IPS-NIHi7 (cell line): ENCODE data around the gene RPP14.
"Not testable (repeated sequence)": the region's sequence is repeated elsewhere in the genome, so short reads cannot be mapped to it uniquely, and the experiment has no call there.

Source experiments
- DNase-seq: peaks from one replicate; pipeline ENCODE4 v3.0.0; 2012; ENCODE audit warnings: mixed read lengths; ENCODE audit errors: extremely low spot score

RPP14 gene

DNA sequence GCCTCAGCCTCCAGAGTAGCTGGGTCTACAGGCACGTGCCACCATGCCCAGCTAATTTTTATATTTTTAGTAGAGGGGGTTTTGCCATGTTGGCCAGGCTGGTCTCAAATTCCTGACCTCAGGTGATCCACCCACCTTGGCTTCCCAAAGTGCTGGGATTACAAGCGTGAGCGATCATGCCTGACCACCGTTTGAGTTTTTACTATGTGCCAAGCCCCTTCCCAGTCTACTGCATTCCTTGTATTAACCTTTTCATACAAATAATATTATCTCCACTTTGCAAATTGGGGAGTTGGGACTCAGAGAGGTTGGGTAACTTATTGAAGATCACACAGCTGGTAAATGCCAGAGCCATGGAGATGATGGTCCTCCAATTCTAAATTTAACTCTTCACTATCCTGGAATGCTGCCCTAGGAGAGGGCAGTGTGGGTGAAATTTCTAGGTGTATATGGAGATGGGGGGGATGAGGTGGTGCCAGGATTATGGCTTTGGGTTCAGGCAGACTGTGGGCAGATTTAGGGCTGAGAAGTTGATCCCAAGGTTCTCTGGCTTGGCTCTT is 25.6 kb downstream of the RPP14 start:
- DNase-seq, result no peak

DNA sequence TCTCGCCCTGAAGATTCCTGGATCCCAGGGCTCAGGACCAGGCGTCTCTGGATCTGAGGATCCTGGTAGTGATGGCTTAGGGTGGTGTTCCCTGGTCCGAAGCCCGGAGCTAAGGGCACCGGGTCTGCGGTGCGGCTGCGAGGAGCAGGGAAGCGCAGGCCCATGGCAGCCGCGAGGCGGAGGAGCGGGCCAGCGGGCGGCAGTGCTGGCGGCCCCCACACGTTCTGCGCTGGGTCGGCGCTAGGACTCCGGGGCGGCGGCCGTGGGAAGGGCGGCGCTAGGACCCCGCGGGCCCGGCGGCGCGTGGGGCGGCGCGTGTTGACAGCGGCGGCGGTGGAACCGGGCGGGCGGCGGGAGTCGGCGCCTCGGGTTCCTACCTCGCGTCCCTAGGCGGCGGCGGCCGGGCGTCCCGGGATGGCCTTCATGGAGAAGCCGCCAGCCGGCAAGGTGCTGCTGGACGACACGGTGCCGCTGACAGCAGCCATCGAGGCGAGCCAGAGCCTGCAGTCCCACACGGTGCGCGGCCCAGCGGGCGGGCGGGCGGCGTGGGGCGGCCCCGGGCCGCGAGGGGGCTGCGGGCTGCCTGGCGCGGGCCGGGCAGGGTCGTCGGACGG is 26.6 kb downstream of the RPP14 start, which contains the start of gene PXK:
Gene PXK, plus strand, starts transcription at position 318 of the 614 bp plus-strand sequence. Its CDS starts 97 bp downstream, at position 415.
- peak; percentile 82 for DNase-seq

DNA sequence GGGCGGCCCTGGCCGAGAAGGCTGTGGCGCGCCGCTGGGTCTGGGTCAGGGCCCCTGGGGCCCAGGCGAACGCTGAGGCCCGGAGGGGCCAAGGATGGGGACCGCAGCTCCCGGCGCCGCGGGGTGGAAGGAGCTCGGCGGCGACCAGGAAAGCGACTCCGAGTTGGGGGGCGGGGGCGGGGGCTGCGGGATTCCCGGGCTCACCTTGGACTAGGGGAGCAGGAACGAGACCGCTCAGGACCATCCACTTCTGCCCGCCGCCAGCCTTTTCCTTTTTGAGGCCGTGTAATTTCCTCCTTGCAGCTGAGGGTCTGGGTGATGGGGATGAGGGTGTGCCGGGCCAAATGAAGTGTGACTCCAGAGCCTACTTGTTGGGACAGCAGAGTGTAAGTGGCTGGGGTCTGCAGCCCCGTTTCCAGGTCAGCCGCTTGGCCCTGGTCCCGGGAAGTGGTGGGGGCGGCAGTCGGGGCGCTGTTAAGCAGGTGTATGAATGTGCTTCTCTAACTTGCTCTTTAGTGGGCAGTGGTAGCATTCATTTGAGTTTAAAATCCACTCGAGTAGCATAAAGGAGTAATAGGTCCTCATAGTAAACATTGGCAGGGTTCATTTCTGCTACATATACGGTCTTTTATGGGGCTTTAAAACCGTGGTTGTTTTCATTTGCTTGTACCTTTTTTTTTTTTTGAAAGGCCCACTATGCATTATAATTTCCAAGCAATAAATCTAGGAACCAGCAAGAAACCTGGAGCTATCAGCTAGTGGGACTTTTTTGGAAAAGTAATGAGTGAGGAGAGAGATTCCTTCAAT is 27.4 kb downstream of the RPP14 start:
- peak; percentile 60 for DNase-seq

DNA sequence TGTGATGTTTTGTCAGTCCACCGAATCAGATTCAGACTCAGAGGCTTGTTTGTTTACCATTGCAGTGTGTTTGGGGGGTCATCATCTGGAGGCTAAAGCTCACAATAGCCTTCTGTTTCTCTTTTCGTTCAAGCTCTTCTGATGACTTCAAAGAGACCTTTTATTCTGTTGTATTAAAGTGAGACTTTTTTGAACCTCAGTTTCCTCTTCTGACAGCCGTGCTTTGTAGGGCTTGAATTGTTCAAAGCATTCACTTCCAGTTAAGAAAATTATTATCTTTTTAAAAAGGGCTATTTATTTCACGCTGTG is 27.9 kb downstream of the RPP14 start:
- DNase-seq, result no peak

DNA sequence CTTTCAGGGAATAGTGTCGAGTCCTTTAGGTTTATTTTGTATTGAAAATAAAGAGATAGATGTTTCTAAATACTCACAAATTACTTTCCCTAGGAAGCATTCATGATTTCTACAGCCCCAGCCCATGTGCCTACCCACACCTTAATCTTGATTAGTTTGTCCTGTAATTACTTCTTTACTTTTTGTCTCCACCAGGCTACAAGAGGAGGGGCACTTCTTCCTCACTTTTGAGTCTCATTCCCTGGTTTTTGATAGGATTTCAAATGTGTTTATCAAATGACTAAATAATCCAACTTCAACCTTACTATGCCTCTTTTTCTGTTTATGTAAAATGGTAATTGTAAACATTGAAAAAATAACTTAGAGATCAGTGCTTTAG is 28.4 kb downstream of the RPP14 start:
- DNase-seq, result no peak

DNA sequence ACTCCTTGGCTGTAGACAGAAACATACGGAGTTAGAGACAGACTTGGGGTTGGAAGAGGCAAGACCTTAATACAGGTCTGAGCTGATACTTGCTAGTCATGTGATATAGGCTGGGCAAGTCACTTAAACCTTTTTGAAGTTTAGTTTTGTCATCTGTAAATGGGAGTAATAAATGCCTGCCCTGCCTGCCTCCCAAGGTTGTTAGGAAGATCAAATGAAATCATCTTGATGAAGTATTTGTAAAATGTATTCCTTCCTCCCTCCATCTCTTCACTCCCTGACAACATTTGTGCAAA is 29.6 kb downstream of the RPP14 start:
- no peak for DNase-seq

DNA sequence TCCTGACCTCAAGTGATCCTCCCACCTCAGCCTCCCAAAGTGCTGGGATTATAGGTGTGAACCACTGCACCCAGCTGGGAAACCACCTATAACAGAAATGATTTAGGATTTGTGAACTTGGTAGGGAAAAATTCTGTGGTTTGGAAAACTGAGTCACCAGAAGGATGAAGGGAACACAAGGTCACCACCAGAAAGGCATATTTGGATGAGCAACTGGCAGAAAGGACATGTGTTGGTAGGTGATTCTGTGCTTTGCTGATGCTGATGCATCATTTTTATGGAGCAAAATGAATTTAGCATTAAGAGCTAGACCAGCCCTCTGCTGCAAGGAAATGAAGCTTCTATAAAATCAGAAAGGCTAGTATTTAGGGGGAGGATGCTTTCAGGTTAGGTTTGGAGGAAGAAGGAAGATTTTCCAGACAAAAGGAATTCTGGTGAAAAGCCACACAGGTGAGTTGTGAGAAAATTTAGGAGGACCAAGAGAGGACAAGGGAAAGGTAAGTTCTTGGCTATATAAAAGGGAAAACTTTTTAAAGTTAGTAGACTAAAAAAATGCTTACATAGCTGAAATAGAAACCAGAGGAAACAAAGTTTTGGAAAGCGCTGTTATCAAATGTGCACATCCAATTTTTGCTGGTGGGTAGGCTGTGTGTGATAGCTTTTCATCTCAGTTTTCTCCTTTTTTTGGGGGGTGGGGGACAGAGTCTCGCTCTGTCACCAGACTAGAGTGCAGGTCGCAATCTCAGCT is 30.3 kb downstream of the RPP14 start:
- DNase-seq, result no peak

DNA sequence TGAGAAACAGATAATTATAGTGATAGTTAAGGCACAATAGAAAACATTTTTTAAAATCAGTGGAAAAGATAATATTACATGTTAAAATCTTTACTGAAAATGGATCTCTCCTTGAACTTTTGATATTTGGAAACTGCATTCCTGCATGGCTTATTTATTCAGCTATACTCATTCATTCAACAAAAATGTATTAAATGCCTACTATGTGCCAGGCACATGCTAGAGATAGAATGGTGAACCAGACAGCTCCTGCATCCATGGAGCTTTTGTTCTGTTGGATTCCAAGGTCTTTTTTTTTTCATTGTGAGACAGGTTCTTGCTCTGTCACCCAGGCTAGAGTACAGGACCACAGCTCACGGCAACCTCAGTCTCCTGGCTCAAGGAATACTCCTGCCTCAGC is 31.1 kb downstream of the RPP14 start:
- DNase-seq, result no peak

DNA sequence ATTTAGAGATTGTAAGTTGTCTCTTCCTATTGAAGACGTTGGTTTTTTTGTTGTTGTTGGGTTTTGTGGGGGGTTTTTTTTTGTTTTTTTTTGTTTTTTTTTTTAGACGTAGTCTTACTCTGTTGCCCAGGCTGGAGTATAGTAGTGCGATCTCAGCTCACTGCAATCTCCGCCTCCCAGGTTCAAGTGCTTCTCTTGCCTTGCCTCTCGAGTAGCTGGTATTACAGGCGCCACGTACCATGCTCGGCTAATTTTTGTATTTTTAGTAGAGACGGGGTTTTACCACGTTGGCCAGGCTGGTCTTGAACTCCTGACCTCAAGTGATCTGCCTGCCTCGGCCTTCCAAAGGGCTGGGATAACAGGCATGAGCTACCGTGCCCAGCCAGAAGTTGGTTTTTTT is 33.1 kb downstream of the RPP14 start:
- DNase-seq, result not testable (repeated sequence)

DNA sequence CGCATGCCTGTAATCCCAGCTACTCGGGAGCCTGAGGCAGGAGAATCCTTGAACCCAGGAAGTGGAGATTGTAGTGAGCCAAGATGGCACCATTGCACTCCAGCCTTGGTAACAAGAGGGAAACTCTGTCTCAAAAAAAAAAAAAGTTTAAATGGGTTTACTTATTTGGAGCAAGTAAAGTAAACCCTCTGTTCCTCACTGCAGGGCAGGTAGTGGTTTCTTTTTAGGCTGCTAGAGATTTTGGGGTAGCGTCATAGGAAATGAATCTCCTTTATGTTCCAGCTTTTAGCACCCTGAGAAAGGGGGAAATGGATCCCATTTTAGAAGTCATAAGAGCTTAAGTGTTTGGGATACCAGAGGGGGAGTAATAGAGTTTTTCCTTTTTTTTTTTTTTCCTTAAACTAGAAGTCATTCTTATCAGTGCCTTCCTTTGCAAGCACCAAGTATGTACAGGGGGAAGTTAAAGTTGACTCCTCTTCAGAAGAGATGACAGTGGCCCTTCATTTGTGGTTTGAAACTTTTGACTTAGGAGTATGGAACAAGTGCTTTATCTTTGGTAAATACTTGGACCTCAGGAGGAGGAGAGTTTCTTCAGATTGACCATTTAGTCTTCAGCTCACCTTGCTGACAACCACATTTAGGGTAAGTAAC is 34.7 kb downstream of the RPP14 start:
- no peak for DNase-seq

DNA sequence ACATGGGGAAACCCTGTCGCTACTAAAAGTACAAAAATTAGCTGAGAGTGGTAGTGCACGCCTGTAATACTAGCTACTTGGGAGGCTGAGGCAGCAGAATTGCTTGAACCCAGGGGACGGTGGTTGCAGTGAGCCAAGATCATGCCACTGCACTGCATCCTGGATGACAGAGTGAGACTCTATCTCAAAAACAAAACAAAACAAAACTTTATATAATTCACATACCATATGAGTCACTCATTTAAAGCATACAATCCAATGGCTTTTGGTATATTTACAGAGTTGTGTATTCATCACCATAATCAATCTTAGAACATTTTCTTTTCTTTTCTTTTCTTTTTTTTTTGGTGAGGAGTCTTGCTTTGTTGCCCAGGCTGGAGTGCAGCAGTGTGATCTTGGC is 35.3 kb downstream of the RPP14 start:
- DNase-seq, result no peak

DNA sequence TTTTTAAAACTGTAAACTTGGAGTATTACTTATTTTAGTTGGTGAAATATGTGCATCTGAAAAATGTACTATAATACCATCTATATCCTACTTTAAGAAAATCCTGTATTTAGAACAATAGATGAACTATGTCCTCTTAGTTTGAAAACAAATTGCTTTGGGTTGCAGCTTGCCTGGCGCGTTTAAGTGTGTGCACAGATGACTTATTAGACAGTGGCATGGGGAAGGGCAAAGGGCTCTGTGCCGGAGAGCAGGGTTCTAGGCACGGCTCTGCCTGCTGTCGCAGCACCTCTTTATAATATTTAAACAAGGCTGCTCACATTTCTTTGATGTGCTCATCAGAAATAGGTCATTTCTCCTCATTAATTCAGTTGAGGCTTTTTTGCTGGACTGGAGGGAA is 36.6 kb downstream of the RPP14 start:
- no peak for DNase-seq

DNA sequence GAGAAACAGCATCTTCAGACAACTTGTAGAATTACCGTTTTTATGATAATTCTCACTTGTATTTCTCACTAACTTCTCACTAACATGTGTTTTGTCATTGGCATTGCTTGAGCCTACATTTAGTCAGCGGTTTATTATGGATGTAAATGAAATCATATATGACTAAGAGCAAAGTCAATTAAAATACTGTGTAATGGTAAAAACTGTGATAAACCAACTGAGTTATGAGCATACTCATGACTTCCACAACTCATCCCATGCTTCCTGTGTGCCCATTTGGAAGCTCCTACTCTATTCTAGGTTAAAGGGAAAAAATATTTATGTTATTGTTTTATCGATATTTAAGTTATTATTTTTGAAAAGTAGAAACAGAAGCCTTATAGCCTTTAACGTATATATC is 39.4 kb downstream of the RPP14 start:
- no peak for DNase-seq

DNA sequence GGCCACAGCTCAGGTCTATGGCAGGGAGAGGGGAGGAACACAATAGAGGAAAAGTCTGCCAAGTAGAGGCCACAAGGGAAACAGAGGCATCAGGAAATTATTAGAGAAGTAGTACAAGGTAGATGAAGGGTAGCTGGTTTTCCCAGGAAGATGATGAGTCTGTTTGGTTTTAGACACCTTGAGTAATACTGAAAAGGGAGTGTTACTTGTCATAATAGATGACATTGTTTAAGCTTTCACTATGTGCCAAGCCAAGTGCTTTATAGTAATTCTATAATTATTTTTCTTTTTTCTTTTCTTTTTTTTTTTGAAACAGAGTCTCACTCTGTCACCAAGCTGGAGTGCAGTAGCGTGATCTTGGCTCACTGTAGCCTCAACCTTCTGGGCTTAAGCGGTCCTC is 40.3 kb downstream of the RPP14 start:
- no peak for DNase-seq

DNA sequence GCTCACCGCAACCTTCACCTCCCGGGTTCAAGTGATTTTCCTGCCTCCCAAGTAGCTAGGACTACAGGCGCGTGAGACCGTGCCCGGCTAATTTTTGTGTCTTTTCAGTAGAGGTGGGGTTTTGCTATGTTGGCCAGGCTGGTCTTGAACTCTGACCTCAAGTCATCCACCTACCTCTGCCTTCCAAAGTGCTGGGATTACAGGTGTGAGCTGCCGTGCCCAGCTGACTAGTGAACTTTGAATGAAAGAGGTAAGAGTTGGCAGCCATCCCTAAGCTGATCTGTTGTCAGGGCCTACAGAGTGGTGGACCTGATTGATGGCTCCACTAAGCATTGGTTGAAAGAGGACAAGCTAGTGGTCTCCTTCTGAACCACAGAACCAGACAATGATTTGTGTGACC is 41.9 kb downstream of the RPP14 start:
- no peak for DNase-seq

DNA sequence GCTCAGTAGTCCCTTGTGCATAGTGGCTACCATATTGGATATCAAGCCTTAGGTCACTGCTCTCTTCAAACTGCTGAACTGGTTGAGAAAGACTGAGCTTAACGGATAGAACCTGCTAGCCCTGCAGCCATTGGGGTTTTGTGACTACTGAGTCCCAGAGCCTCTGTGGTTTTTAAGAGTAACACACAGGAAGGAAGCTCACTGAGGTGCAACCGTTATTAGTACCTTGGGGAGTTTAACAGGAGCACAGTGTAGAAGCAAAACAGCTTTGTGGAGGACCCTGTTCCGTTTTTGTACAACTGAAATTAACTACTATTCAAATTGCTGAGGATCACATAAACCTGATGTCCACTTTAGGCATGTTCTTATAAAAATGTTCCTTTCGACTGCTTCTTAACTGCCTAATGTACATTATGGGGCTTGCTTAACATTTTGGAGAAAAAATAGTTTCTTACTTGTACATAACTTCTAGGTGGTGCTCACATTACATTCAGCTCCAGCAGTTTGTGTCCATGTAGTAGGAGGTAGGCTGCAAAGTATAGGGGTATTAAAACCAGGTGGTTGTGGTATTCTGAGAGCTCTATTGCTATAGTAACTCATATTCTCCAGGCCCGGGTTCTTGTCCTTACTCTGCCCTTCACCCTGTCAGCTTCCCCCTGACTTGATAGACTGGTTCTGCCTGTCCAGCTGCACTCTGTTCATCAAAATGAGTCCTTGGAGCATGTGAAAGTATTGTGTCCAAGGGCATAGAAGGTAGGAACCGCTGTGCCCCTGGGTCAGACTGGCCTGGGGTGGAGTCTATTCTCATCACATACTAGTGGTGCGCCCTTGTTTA is 44.0 kb downstream of the RPP14 start:
- DNase-seq, result no peak

DNA sequence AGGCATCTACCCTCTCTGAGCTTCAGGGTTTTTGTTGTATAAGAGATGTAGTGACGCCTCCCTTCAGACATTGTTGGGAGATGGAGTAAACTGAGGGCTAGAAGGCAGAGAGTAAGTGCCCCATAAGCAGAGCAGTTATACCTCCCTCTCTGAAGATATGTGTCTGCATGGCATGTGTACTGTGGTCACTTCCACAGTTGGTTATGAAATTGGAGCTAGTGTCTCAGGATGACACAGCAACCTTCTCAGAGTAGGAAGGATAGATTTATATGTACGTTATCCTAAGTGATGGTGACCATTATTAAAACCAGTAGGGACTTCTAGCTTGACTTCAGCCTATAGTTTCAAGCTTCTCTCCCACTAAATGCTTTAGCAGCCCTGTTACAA is 44.6 kb downstream of the RPP14 start:
- no peak for DNase-seq

DNA sequence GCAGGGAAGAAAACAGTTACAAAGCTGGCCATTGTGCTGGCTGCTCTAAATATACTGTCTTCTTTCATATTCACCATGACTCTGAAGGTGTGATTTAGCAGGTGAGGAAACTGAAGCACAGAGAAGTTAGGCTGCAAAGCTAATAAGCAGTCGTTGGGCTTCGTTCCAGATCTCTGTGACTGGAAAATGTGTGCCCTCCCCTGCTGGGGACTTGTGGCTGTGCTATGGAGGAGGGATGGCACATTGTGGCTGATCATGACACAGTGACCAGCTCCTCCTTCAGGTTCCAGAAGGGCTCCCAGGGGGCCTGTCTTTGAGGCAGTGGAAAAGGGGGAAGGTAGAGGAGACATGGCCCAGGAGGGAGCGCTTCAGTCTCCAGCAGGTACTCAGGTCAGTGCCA is 45.9 kb downstream of the RPP14 start:
- peak; percentile 25 for DNase-seq

DNA sequence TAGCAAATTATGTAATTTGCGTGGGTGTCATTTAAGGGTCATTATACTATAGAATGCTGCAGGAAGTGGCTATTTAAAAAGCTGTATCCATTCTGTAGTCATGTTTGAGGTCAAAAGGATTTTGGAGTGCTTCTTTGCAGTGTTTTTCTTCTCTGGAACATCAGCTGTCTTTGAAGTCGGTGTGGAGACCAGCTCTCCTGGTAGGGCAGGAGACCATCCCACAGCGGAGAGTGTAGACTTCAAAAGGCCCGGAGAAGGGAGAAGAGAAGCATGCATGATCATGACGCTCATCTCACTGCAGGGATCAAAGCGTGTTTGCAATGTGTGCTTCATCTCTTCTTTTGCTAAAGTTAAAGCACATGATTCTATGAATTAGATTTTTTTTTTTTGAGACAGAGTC is 46.6 kb downstream of the RPP14 start:
- no peak for DNase-seq

DNA sequence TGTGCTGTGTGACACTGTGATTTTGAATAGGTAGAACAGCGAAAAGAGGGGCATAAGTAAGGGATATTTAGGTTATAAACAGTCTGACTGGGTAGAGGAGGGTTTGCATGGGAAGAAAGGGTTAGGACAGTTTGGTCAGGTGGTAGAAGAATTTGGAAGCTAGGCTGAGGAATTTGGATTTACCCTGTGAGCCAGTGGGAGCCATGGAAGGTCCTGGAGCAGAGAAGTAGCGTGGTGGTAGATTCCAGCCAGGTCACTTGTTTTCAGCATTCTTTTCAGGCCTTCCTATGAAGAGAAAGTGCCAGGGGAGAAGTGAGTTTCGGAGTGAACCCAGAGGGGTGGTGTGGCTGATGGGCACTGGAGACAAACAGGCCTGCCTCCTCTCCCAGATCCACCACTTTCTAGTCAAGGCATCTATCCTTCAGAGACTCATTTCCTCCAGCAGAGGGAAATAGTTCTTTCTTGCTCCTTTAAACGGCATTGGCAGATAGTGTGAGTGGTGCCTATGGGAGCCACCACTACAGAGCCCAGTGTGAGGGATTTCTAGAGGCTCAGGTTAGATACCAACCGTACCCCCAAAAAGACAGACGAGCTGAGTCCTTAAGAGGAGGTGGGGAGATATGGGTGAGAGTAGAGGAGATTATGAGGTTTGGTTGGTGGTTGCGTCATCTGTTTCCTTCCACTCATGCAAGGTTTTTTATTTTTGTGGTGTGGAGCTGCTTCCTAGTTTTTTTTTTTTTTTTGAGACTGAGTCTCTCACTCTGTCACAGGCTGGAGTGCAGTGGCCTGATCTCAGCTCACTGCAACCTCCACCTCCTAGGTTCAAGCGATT is 47.9 kb downstream of the RPP14 start:
- no peak for DNase-seq

DNA sequence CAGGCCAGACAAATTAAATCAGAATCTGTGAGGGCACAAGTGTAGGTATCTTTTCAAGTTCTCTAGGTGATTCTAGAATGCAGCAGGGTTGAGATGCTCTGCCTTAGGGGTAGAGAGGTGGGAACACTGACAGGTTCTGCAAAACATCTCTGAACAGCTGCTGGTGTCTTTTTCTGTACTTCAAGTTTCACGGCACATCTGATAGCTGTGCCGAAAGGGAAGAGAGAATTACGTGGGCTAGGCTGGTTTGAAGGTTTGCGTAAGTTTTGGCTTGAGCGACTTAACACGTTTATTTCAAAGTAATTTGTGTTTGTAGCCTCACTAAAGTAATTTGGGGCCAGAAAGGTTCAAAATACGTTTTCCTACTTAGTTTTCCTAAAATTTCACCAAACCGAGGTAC is 49.1 kb downstream of the RPP14 start:
- no peak for DNase-seq
